H1 (cell line): Measurements from ENCODE around the gene SCGB2A2. TPM values are rescaled to one million over a fixed set of nuclear protein-coding genes. Genes with fewer than 3 reads are reported as not detected.

ENCODE experiments used
- polyA plus RNA-seq, 7 experiments: library from polyadenylated mRNA; depleted of rRNA in 3 of 7; stranded (reverse) in 5 of 7; unstranded in 2 of 7; fragments of >200 nt in 5 of 7; fragments of 200-250 nt in 2 of 7; gene quantifications; 1 replicate in 5 of 7; 2 replicates in 1 of 7; 4 replicates in 1 of 7; pipeline versions ENCODE4 v1.2.1 to v1.2.3, GENCODE V29; 2011 to 2013; ENCODE audit warnings: missing spikeins in 2 of 7, mixed read lengths in 2 of 7
- total RNA-seq: library from RNA; stranded (reverse); fragmentation: NEBNext Ultra II Directional; extraction: Animal tissue kit (Norgen Biotek cat#: 25700); gene quantifications from 2 replicates; pipeline ENCODE4 v1.2.1, GENCODE V29; 2021

SCGB2A2 gene
- total and polyA plus RNA-seq, 2 of the 8 experiments (the other 6 are each of a cell fraction or from before 2014, with no cell fraction given), result not detected

Other genes starting within 250 kb of the SCGB2A2 start
- gene INCENP, start 146.1 kb upstream of the SCGB2A2 start, total RNA-seq, result 132 TPM in 2 replicates
- 25.4 and 47.9 TPM in 2 replicates for gene INCENP, start 146.1 kb upstream of the SCGB2A2 start, polyA plus RNA-seq (2011; rRNA removed)
- not detected in 2 replicates for gene SCGB1D1, start 79.9 kb upstream of the SCGB2A2 start, total RNA-seq
- gene SCGB1D1, start 79.9 kb upstream of the SCGB2A2 start, polyA plus RNA-seq (2011; rRNA removed), result not detected in 2 replicates
- not detected in 2 replicates for gene SCGB2A1, start 61.5 kb upstream of the SCGB2A2 start, total RNA-seq
- gene SCGB2A1, start 61.5 kb upstream of the SCGB2A2 start, polyA plus RNA-seq (2011; rRNA removed), result not detected in 2 replicates
- not detected in 2 replicates for gene SCGB1D2, start 27.9 kb upstream of the SCGB2A2 start, total RNA-seq
- gene SCGB1D2, start 27.9 kb upstream of the SCGB2A2 start, polyA plus RNA-seq (2011; rRNA removed), result not detected in 2 replicates
- not detected in 2 replicates for gene SCGB1D4, start 28.9 kb downstream of the SCGB2A2 start, total RNA-seq
- not detected in 2 replicates for gene SCGB1D4, start 28.9 kb downstream of the SCGB2A2 start, polyA plus RNA-seq (2011; rRNA removed)
- gene ASRGL1, start 67.3 kb downstream of the SCGB2A2 start, total RNA-seq, result 23.5 and 27.2 TPM in 2 replicates
- 19.9 and 24.0 TPM in 2 replicates for gene ASRGL1, start 67.3 kb downstream of the SCGB2A2 start, polyA plus RNA-seq (2011; rRNA removed)
- gene SCGB1A1, start 148.9 kb downstream of the SCGB2A2 start, total RNA-seq, result not detected in 2 replicates
- gene SCGB1A1, start 148.9 kb downstream of the SCGB2A2 start, polyA plus RNA-seq (2011; rRNA removed), result not detected in 2 replicates